HAP-1 (cell line): ENCODE results near the gene STK10.

Source experiments
- DNase-seq, 2 experiments: peaks; one replicate each; pipeline ENCODE4 v3.0.0-alpha.2; 2016 to 2020; ENCODE audit warnings: low spot score in 2 of 2
- H3K27me3 ChIP-seq: fragments of 250-450 bp; sonication (Bioruptor Pico); 2 replicates; pipeline ENCODE4 v1.5.1; 2020; ENCODE audit warnings: low read depth, mild to moderate bottlenecking, moderate library complexity
- H3K36me3 ChIP-seq: fragments of 250-450 bp; sonication (Bioruptor Pico); replicated peaks from 2 replicates; pipeline ENCODE4 v1.5.1; 2020; ENCODE audit warnings: mild to moderate bottlenecking
- H3K4me1 ChIP-seq: fragments of 250-450 bp; sonication (Bioruptor Pico); 2 replicates; pipeline ENCODE4 v1.5.1; 2020; ENCODE audit warnings: mild to moderate bottlenecking
- H3K4me3 ChIP-seq: fragments of 250-450 bp; sonication (Bioruptor Pico); 2 replicates; pipeline ENCODE4 v1.5.1; 2020; ENCODE audit warnings: mild to moderate bottlenecking, moderate library complexity
- H3K9me3 ChIP-seq: fragments of 250-450 bp; sonication (Bioruptor Pico); 2 replicates; pipeline ENCODE4 v1.5.1; 2020; ENCODE audit warnings: mild to moderate bottlenecking, moderate library complexity
- in situ Hi-C: fragments of 300-500 bp; cut with MboI; formaldehyde crosslinking; loops from 3 replicates; pipeline ENCODE4 v1.14.3; 2020; ENCODE audit warnings: low sequenced_read_pairs, inconsistent platforms, mixed read lengths

STK10 gene

GRCh38 chr5:172101547-172102217 is 86.3 kb downstream of the STK10 start:
- Histone ChIP-seq H3K9me3 (no peaks in the 10 kb centered on the region), H3K4me3 (no peak overlapping the region), H3K27me3 (no peaks in the 10 kb centered on the region), H3K36me3 (no peaks in the 10 kb centered on the region; the same call in 1 of the 2 replicates), H3K4me1 (peaks cover 10% of the 10 kb centered on the region)
- in situ Hi-C loops, result loop anchor here (10.0 to 25.0 kb wide), 2 partner anchors 183 to 586 kb away; partner anchors contain the start of gene UBTD2
- no peak for DNase-seq

GRCh38 chr5:172098883-172099282 is 89.1 kb downstream of the STK10 start:
- H3K9me3 ChIP-seq, result no peaks in the 10 kb centered on the region
- no peak for DNase-seq
- H3K4me1 ChIP-seq, result peaks cover 6% of the 10 kb centered on the region; the same call in 1 of the 2 replicates
- H3K36me3 ChIP-seq, result no peaks in the 10 kb centered on the region; the same call in 1 of the 2 replicates
- H3K27me3 ChIP-seq, result no peaks in the 10 kb centered on the region
- in situ Hi-C loops, result no loop called here
- H3K4me3 ChIP-seq, result no peak overlapping the region

- Histone ChIP-seq H3K4me1 (peaks cover 2% of the 10 kb centered on the region; the same call in 1 of the 2 replicates), H3K9me3 (no peaks in the 10 kb centered on the region), H3K4me3 (no peak overlapping the region), H3K36me3 (no peaks in the 10 kb centered on the region; the same call in 1 of the 2 replicates), H3K27me3 (no peaks in the 10 kb centered on the region)
- in situ Hi-C loops, result no loop called here
- no peak for DNase-seq
Measured at GRCh38 chr5:172098046-172098445, 90.0 kb downstream of the STK10 start.

- in situ Hi-C loops, result no loop called here
- H3K4me3 ChIP-seq, result no peak overlapping the region
- no peaks in the 10 kb centered on the region for H3K27me3 ChIP-seq
Measured at GRCh38 chr5:172097356-172097755, 90.7 kb downstream of the STK10 start.

GRCh38 chr5:172096207-172096940 is 91.7 kb downstream of the STK10 start:
- Histone ChIP-seq H3K4me1 (no peaks in the 10 kb centered on the region), H3K27me3 (no peaks in the 10 kb centered on the region), H3K4me3 (no peak overlapping the region), H3K9me3 (no peaks in the 10 kb centered on the region), H3K36me3 (no peaks in the 10 kb centered on the region; the same call in 1 of the 2 replicates)
- DNase-seq, result no peak
- in situ Hi-C loops, result no loop called here

More at GRCh38 chr5:172097356-172097755, 90.7 kb downstream of the STK10 start:
- Histone ChIP-seq H3K36me3 (no peaks in the 10 kb centered on the region; the same call in 1 of the 2 replicates), H3K4me1 (no peaks in the 10 kb centered on the region), H3K9me3 (no peaks in the 10 kb centered on the region)
- no peak for DNase-seq

- Histone ChIP-seq H3K27me3 (no peaks in the 10 kb centered on the region), H3K4me3 (no peak overlapping the region), H3K4me1 (no peaks in the 10 kb centered on the region), H3K9me3 (no peaks in the 10 kb centered on the region), H3K36me3 (no peaks in the 10 kb centered on the region; the same call in 1 of the 2 replicates)
- in situ Hi-C loops, result no loop called here
- DNase-seq, result no peak
Measured at GRCh38 chr5:172095368-172096206, 92.4 kb downstream of the STK10 start.

GRCh38 chr5:172093965-172094364 is 94.1 kb downstream of the STK10 start:
- H3K4me3 ChIP-seq, result no peak overlapping the region
- no peaks in the 10 kb centered on the region for H3K4me1 ChIP-seq
- no peak for DNase-seq
- H3K27me3 ChIP-seq, result no peaks in the 10 kb centered on the region
- in situ Hi-C loops, result no loop called here
- no peaks in the 10 kb centered on the region; the same call in 1 of the 2 replicates for H3K36me3 ChIP-seq
- H3K9me3 ChIP-seq, result no peaks in the 10 kb centered on the region

GRCh38 chr5:172093559-172093958 is 94.5 kb downstream of the STK10 start:
- no peak for DNase-seq
- Histone ChIP-seq H3K9me3 (no peaks in the 10 kb centered on the region), H3K4me3 (no peak overlapping the region), H3K4me1 (no peaks in the 10 kb centered on the region), H3K36me3 (no peaks in the 10 kb centered on the region; the same call in 1 of the 2 replicates), H3K27me3 (no peaks in the 10 kb centered on the region)
- in situ Hi-C loops, result no loop called here

GRCh38 chr5:172091956-172092732 is 95.9 kb downstream of the STK10 start:
- in situ Hi-C loops, result no loop called here
- no peaks in the 10 kb centered on the region for H3K36me3 ChIP-seq
- DNase-seq, result no peak

GRCh38 chr5:172090976-172091547 is 97.0 kb downstream of the STK10 start:
- H3K27me3 ChIP-seq, result no peaks in the 10 kb centered on the region
- DNase-seq, result no peak
- H3K9me3 ChIP-seq, result no peaks in the 10 kb centered on the region
- in situ Hi-C loops, result no loop called here
- H3K4me3 ChIP-seq, result no peak overlapping the region
- H3K4me1 ChIP-seq, result no peaks in the 10 kb centered on the region
- H3K36me3 ChIP-seq, result no peaks in the 10 kb centered on the region

More at GRCh38 chr5:172091956-172092732, 95.9 kb downstream of the STK10 start:
- H3K9me3 ChIP-seq, result no peaks in the 10 kb centered on the region
- no peaks in the 10 kb centered on the region for H3K27me3 ChIP-seq
- H3K4me3 ChIP-seq, result no peak overlapping the region
- H3K4me1 ChIP-seq, result no peaks in the 10 kb centered on the region

- H3K36me3 ChIP-seq, result no peaks in the 10 kb centered on the region
- H3K4me1 ChIP-seq, result no peaks in the 10 kb centered on the region
- in situ Hi-C loops, result no loop called here
- H3K27me3 ChIP-seq, result no peaks in the 10 kb centered on the region
- no peak for DNase-seq
- no peaks in the 10 kb centered on the region for H3K9me3 ChIP-seq
- no peak overlapping the region for H3K4me3 ChIP-seq
Measured at GRCh38 chr5:172089298-172090117, 98.5 kb downstream of the STK10 start.

GRCh38 chr5:172088801-172089200 is 99.2 kb downstream of the STK10 start:
- in situ Hi-C loops, result no loop called here
- no peaks in the 10 kb centered on the region for H3K4me1 ChIP-seq

More at GRCh38 chr5:172088801-172089200, 99.2 kb downstream of the STK10 start:
- H3K9me3 ChIP-seq, result no peaks in the 10 kb centered on the region
- no peak for DNase-seq
- H3K36me3 ChIP-seq, result no peaks in the 10 kb centered on the region
- H3K4me3 ChIP-seq, result no peak overlapping the region
- no peaks in the 10 kb centered on the region for H3K27me3 ChIP-seq
